Measurements from ENCODE around the gene UGT1A5. TPM values are rescaled to one million over a fixed set of nuclear protein-coding genes. Genes with fewer than 3 reads are reported as not detected.
"Not testable (repeated sequence)": the region's sequence is repeated elsewhere in the genome, so short reads cannot be mapped to it uniquely, and the experiment has no call there.

Gene UGT1A5
- total RNA-seq, 2 experiments from 2014 or later: not detected

DNA sequence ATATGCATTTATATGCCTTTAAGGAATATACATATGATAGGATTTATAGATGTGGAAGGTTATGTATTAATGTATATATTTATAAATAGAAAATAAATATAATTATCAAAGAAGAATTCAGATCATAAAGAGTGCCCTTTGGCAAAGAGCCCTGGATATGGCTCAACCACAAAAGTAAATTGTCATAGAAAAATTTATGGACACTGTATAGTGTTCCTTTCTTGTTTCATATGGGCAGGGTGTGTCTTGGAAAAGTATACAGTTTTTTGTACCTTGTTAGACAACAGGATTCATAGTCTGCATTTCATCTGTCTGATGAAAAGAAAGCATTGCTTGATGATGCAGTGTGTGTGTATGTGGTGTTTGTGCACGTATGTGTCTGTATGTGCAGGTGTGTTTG is 28.1 kb upstream of the UGT1A5 start:
- no peaks in the 10 kb centered on the region for H3K36me3 Mint-ChIP-seq (ENCODE audit: low read depth)
- H3K4me1 Mint-ChIP-seq: no peaks in the 10 kb centered on the region
- H3K27ac Mint-ChIP-seq: no peak overlapping the region
- POLR2A ChIA-PET: no interaction called here
- no peak overlapping the region for H3K4me3 Mint-ChIP-seq
- CTCF ChIA-PET: no interaction called here
- H3K27me3 Mint-ChIP-seq: peaks cover 10% of the 10 kb centered on the region
- no peaks in the 10 kb centered on the region for H3K9me3 Mint-ChIP-seq
- DNase-seq: no peak

DNA sequence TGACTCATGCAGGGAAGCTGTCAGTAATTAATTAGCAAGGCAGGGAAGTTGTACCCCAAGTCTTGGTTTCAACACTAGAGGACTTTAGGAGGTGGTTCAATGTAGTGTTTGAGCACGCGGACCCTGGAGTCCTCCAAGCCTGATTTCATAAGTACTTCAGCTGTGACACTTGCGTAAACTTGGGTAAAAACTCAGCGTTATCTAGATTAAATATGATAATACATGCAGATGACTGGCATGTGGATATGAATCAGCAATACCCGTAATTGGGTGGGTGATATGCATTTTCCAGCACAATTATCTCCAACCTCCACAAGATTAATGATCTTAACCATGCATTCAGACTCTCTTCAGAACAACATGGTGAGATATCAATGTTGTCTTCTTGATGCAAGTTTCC is 25.8 kb upstream of the UGT1A5 start:
- peaks cover 12% of the 10 kb centered on the region for H3K27me3 Mint-ChIP-seq
- no peaks in the 10 kb centered on the region for H3K4me1 Mint-ChIP-seq
- no peak overlapping the region for H3K4me3 Mint-ChIP-seq
- no peak for DNase-seq
- H3K36me3 Mint-ChIP-seq (ENCODE audit: low read depth): no peaks in the 10 kb centered on the region
- no peaks in the 10 kb centered on the region for H3K9me3 Mint-ChIP-seq
- POLR2A ChIA-PET: no interaction called here
- no peak overlapping the region for H3K27ac Mint-ChIP-seq
- CTCF ChIA-PET: interaction anchor here (1.0 kb wide), 1 partner anchor 13 kb away, joined by 3 read pairs; no protein-coding TSS in a partner anchor

DNA sequence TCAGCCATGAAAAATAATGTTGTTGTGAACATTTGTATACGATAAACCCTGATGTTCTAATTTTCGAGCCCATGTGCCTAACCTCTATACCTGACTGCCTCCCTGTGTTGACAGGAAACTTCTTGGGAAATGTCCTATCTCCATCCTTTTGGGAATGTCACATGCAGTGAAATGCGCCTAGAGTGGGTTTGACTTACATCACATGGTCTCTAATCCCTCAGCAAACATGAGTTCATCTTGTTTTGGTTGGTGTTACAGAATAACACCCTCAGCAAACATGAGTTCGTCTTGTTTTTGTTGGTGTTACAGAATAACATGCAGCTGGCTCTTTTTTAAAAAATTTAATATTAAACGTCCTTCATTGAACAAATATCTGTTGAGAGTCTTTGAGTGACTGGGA is 24.4 kb upstream of the UGT1A5 start:
- H3K36me3 Mint-ChIP-seq (ENCODE audit: low read depth): no peaks in the 10 kb centered on the region
- ChIA-PET POLR2A (no interaction called here), CTCF (no interaction called here)
- no peak overlapping the region for H3K27ac Mint-ChIP-seq
- peaks cover 12% of the 10 kb centered on the region for H3K27me3 Mint-ChIP-seq
- H3K4me3 Mint-ChIP-seq: no peak overlapping the region
- DNase-seq: no peak
- no peaks in the 10 kb centered on the region for H3K9me3 Mint-ChIP-seq
- no peaks in the 10 kb centered on the region for H3K4me1 Mint-ChIP-seq

DNA sequence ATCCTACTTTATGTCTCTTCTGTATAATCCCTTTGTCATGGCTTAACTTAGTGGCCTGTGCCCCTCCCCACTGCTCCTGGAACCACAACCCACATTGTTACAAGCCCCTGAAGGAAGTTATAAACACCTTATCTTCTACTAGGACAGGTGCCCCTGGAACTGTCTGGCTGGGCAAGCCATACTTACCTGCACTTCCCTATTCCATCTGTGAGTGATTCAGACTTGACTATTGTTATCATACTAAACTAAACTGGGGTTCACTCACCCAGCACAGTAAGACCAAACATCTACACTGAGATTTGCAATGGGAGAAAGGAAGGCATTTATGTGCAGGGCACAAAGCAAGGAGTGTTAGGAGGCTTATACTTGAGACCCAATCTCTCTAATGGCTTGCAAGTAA is 23.7 kb upstream of the UGT1A5 start:
- POLR2A ChIA-PET: no interaction called here
- Mint-ChIP-seq H3K27ac (no peak overlapping the region), H3K9me3 (no peaks in the 10 kb centered on the region), H3K4me3 (no peak overlapping the region), H3K36me3 (ENCODE audit: low read depth) (no peaks in the 10 kb centered on the region), H3K27me3 (peaks cover 6% of the 10 kb centered on the region), H3K4me1 (no peaks in the 10 kb centered on the region)
- CTCF ChIA-PET: no interaction called here
- no peak for DNase-seq

DNA sequence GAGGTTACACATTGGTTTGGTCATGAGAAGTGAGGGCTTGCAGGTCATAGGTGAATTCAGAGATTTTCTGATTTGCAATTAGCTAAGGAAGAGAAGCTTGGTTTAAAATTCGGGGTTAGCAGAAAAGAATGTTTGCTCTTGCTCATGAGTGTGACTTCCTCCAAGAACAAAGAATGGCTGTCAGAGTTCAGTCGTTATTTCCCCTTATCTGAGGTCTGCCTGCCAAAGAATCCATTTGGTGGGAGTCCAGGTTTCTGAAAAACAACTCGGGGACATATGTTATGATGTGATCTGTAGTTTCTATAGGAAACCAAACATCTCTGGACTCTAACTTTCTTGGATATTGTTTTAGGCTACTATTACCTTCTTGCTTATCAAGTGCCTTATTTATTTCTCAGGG is 23.2 kb upstream of the UGT1A5 start:
- CTCF ChIA-PET: no interaction called here
- POLR2A ChIA-PET: no interaction called here
- no peak overlapping the region for H3K4me3 Mint-ChIP-seq
- no peaks in the 10 kb centered on the region for H3K9me3 Mint-ChIP-seq
- H3K27ac Mint-ChIP-seq: no peak overlapping the region
- no peaks in the 10 kb centered on the region for H3K36me3 Mint-ChIP-seq (ENCODE audit: low read depth)
- H3K27me3 Mint-ChIP-seq: peaks cover 6% of the 10 kb centered on the region
- DNase-seq: no peak
- no peaks in the 10 kb centered on the region for H3K4me1 Mint-ChIP-seq

DNA sequence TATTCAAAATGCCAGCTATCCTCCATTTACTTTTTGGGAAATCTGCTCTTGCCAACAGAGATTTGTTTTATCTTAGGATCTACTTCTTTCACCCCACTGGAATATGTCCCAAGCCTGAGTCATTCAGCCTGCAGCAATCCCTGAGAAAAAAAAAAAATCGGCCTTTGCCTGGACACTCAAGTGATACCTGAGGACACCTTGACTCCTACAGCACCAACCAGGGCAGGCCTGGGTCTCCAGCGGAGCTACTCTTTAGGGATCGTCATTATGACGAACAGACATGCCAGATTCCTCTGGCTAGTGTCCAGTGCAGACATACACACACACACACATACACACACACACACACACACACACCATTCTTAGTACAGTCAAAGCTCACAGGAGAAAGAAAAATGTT is 22.3 kb upstream of the UGT1A5 start:
- no peak overlapping the region for H3K27ac Mint-ChIP-seq
- DNase-seq: no peak
- ChIA-PET POLR2A (no interaction called here), CTCF (no interaction called here)
- no peaks in the 10 kb centered on the region for H3K36me3 Mint-ChIP-seq (ENCODE audit: low read depth)
- H3K9me3 Mint-ChIP-seq: no peaks in the 10 kb centered on the region
- H3K27me3 Mint-ChIP-seq: peaks cover 4% of the 10 kb centered on the region
- no peaks in the 10 kb centered on the region for H3K4me1 Mint-ChIP-seq
- H3K4me3 Mint-ChIP-seq: no peak overlapping the region

DNA sequence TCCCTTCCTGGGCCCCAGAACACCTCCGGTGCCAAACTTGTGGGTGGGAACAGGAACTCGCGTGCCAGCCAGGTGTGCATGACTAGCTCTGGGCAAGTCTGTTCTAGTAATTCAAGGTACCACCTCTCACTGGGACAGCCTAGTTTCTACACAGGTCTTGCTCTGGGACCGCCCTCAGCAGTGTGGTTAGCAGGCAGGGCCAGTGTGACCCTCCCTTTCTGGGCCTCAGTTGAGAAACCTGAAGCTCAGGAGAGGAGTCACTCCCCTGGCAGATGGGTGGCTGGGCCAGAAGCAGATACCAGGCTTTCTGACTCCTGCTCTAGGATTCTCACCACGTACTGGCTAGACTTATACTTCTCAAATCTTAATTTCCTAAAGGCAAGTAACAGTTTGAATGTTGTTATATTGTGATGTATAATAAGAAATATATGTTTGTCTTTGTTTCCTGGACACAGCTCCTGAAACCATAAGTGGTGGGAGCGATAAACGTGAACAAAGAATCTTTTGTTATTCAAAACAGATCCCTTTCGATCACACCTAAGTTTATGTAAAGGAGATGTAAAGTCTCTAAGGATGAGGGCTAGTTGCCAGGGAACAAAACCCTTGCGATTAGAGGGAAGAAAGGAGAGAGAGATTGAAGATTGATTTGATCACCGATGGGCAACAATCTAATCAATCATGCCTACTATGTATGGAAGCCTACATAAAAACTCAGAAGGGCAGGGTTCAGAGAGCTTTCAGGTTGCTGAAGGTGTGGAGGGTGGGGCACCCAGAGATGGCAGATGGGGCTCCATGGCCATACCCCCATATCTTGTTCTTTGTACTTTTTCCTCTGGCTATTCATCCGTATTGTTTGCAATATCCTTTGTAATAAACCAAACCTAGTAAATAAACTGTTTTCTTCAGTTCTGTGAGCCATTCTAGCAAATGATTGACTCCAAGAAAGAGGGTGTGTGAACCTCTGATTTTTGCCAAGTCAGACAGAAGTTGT is 21.0 kb upstream of the UGT1A5 start:
- H3K36me3 Mint-ChIP-seq (ENCODE audit: low read depth): no peaks in the 10 kb centered on the region
- H3K27ac Mint-ChIP-seq: no peak overlapping the region
- H3K9me3 Mint-ChIP-seq: no peaks in the 10 kb centered on the region
- DNase-seq: no peak
- H3K27me3 Mint-ChIP-seq: peaks cover 9% of the 10 kb centered on the region
- POLR2A ChIA-PET: no interaction called here
- CTCF ChIA-PET: interaction anchor here (0.9 kb wide), 1 partner anchor 39 kb away, joined by 3 read pairs; no protein-coding TSS in a partner anchor
- H3K4me1 Mint-ChIP-seq: no peaks in the 10 kb centered on the region
- H3K4me3 Mint-ChIP-seq: no peak overlapping the region

DNA sequence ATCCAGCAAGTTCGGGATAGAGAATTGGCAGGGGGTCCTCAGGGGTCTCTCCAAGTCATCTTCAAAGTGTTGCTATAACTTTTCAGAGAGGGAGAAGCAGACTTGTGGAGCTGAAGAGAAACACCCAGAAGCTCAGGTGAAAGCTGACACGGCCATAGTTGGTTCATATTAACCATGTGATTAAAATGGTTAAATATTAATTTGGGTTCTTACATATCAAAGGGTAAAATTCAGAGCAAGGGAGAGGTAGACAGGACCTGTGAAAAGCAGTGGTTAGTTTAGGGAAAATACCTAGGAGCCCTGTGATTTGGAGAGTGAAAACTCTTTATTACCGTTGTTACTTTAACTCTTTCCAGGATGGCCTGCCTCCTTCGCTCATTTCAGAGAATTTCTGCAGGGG is 20.1 kb upstream of the UGT1A5 start, which contains the start of gene UGT1A6:
Gene UGT1A6 (plus strand): TSS at position 243 of the 400 bp plus-strand sequence. CDS start 115 bp downstream, at position 358.
- no peak for DNase-seq
- Mint-ChIP-seq H3K4me3 (no peak within 1 kb of the TSS), H3K36me3 (ENCODE audit: low read depth) (no peaks in the 10 kb centered on the region), H3K27me3 (peaks cover 15% of the 10 kb centered on the region), H3K4me1 (no peaks in the 10 kb centered on the region), H3K9me3 (no peaks in the 10 kb centered on the region), H3K27ac (no peak within 1 kb of the TSS)
- POLR2A ChIA-PET: no interaction called here
- CTCF ChIA-PET: no interaction called here

DNA sequence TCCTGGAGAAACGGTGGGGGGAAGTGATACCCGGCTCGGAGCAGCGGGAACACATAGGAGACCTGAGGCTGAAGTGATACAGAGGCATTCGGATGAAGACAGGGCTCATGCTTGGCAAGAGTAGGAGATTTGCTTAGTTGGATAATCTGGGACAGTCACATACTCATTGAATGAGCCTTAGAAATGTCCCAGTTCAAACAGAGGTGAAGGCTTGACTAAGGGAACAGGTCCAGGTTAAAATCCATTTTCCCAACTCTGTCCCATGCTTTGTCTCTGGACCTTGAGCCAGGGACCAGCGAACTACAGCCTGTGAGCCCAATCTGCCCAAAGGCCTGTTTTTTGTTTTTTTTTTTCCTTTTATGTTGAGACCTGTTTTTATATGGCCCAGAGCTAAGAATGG is 18.7 kb upstream of the UGT1A5 start:
- H3K4me3 Mint-ChIP-seq: no peak overlapping the region
- H3K27ac Mint-ChIP-seq: no peak overlapping the region
- no peaks in the 10 kb centered on the region for H3K36me3 Mint-ChIP-seq (ENCODE audit: low read depth)

DNA sequence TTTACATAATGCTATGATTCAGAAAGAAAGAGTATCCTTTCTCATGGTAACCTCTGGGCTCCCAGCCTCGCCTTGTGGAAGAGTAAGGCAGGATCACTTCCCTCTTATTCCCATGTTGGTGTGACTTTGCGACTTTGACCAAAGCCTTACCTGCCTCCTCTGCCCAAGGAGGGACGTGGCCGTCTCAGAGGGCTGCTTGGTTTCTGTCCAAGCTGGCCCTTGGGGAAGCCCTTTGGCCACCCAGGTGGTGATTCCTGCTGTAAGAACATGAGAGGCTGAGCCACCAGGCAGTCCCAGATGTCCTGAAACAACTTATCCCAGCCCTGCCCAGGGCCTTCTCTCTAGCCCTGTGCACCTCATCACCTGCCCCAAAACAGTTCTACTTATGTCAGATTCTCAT is 14.0 kb upstream of the UGT1A5 start:
- DNase-seq: no peak
- POLR2A ChIA-PET: no interaction called here
- Mint-ChIP-seq H3K27me3 (peaks cover 28% of the 10 kb centered on the region), H3K27ac (no peak overlapping the region), H3K4me1 (no peaks in the 10 kb centered on the region), H3K9me3 (no peaks in the 10 kb centered on the region), H3K4me3 (no peak overlapping the region), H3K36me3 (ENCODE audit: low read depth) (no peaks in the 10 kb centered on the region)
- CTCF ChIA-PET: no interaction called here

More for the DNA sequence above, 18.7 kb upstream of the UGT1A5 start:
- peaks cover 14% of the 10 kb centered on the region for H3K27me3 Mint-ChIP-seq
- no peaks in the 10 kb centered on the region for H3K9me3 Mint-ChIP-seq
- no peaks in the 10 kb centered on the region for H3K4me1 Mint-ChIP-seq
- no peak for DNase-seq
- POLR2A ChIA-PET: no interaction called here
- CTCF ChIA-PET: no interaction called here

DNA sequence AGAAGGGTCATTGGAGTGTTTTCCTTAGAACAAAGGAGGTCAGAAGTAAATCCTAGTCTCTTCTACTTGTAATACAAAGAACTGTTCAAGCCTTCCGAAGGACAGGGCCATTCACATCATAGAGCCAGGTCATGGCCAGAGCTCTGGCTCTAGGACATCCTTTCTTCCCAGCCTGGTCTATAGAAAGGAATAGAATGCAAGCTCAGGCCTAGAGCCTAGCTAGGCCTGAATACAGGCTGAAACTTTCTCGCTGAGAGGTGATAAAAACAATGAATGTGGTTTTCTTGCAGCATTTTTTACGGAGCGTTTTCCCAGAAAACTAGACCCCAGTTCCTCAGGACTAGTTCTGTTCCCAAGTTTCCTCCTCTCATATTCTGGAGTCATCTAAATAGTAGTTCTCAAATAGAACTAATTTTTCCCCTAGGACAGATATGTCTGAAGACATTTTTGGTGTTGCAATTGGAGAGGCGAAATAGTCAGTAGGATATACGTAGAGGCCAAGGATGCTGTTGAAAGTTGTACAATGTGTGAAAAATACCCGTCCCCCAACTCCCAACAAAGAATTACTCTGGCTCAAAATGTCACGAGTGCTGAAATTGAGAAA is 13.2 kb upstream of the UGT1A5 start:
- peaks cover 30% of the 10 kb centered on the region for H3K27me3 Mint-ChIP-seq
- H3K9me3 Mint-ChIP-seq: no peaks in the 10 kb centered on the region
- H3K36me3 Mint-ChIP-seq (ENCODE audit: low read depth): no peaks in the 10 kb centered on the region
- H3K4me3 Mint-ChIP-seq: no peak overlapping the region
- H3K4me1 Mint-ChIP-seq: no peaks in the 10 kb centered on the region
- ChIA-PET POLR2A (no interaction called here), CTCF (interaction anchor here (1.0 kb wide), 1 partner anchor 12 kb away, joined by 3 read pairs; no protein-coding TSS in a partner anchor)
- no peak for DNase-seq
- no peak overlapping the region for H3K27ac Mint-ChIP-seq

DNA sequence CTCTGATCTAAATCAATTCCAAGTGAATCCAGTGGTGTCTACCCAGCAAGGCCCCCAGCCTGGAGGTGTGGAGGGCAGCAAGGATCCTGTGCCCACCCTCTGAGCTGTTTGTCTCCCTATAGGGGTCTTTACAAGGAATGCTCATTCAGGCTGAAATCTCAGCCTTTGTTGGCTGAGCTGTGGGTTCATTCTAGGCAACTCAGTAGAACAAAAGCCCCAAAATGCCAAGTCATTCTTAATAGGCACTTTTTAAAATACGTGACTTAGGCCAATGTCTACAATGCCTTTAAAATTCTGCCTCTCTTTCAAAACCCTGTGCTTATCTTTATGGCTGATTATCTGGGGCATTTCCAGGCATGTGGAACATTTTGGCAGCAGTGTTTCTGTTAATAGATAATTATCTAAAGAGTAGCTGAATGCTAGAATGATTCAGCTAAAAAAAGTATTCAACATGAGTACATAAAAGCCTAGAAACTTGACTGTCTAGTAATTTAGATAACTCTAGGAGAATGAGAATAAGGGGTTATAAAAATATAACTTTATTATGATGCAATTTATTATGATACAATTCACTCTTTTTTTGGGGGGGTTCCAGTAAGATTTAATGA is 12.6 kb upstream of the UGT1A5 start:
- H3K27me3 Mint-ChIP-seq: peaks cover 30% of the 10 kb centered on the region
- ChIA-PET CTCF (interaction anchor here (1.0 kb wide), 1 partner anchor 13 kb away, joined by 3 read pairs; no protein-coding TSS in a partner anchor), POLR2A (no interaction called here)
- H3K36me3 Mint-ChIP-seq (ENCODE audit: low read depth): no peaks in the 10 kb centered on the region
- no peak overlapping the region for H3K4me3 Mint-ChIP-seq
- H3K27ac Mint-ChIP-seq: no peak overlapping the region
- no peak for DNase-seq
- H3K4me1 Mint-ChIP-seq: no peaks in the 10 kb centered on the region
- H3K9me3 Mint-ChIP-seq: no peaks in the 10 kb centered on the region

DNA sequence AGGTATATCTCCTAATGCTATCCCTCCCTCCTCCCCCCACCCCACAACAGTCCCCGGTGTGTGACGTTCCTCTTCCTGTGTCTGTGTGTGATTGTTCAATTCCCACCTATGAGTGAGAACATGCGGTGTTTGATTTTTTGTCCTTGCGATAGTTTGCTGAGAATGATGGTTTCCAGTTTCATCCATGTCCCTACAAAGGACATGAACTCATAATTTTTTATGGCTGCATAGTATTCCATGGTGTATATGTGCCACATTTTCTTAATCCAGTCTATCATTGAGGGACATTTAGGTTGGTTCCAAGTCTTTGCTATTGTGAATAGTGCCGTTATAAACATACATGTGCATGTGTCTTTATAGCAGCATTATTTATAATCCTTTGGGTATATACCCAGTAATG is 11.9 kb upstream of the UGT1A5 start:
- H3K4me3 Mint-ChIP-seq; H3K36me3 Mint-ChIP-seq (ENCODE audit: low read depth); DNase-seq; H3K9me3 Mint-ChIP-seq; H3K4me1 Mint-ChIP-seq; H3K27ac Mint-ChIP-seq; POLR2A ChIA-PET: not testable (repeated sequence)
- CTCF ChIA-PET: interaction anchor here (1.0 kb wide), 1 partner anchor 13 kb away, joined by 3 read pairs; no protein-coding TSS in a partner anchor
- H3K27me3 Mint-ChIP-seq: peaks cover 30% of the 10 kb centered on the region
